ENCODE data around the gene WNT7A.

Gene WNT7A

GRCh38 chr3:13851091-13851849, 28.6 kb downstream of the WNT7A start:
- WGBS (ENCODE audit: extremely low coverage, insufficient coverage, insufficient read length) = no CpG with 5 or more reads among the region's 15 CpGs
- H4K91ac ChIP-seq (ENCODE audit: low read depth, low read length) = peak overlapping the region; percentile 84
- peak overlapping the region; percentile 17 for H3K18ac ChIP-seq (ENCODE audit: low read length)
- H3K4ac ChIP-seq (ENCODE audit: low read depth, low read length) = no peak overlapping the region
- no peak overlapping the region for H4K12ac ChIP-seq (ENCODE audit: low read depth, low read length)
- peaks cover 34 to 35% of the 10 kb centered on the region in 2 experiments for H3K4me1 ChIP-seq (ENCODE audit: control insufficient read depth in 1 of 2, insufficient read depth in 2 of 2, low read length in 2 of 2)
- no peak overlapping the region for H3K9ac ChIP-seq (ENCODE audit: low read length)
- no peak overlapping the region for H3K23ac ChIP-seq (ENCODE audit: low read length)
- no peak overlapping the region for H3K27ac ChIP-seq (ENCODE audit: low read depth, low read length)
- H3K14ac ChIP-seq (ENCODE audit: low read length) = peak overlapping the region; percentile 76
- no peak overlapping the region for H2BK5ac ChIP-seq (ENCODE audit: low read depth, low read length, poor library complexity)
- H2BK12ac ChIP-seq (ENCODE audit: low read length) = peak overlapping the region; percentile 89
- H3K4me3 ChIP-seq (ENCODE audit: low read depth, low read length) = no peak overlapping the region
- H3K27me3 ChIP-seq (ENCODE audit: insufficient read depth, low read length) = no peaks in the 10 kb centered on the region
- H2AFZ ChIP-seq (ENCODE audit: insufficient read depth, low read length, poor library complexity) = no peak overlapping the region
- no peaks in the 10 kb centered on the region for H3K9me3 ChIP-seq (ENCODE audit: insufficient read depth, low read depth, low read length)
- no peaks in the 10 kb centered on the region for H3K36me3 ChIP-seq (ENCODE audit: control insufficient read depth in 1 of 2, insufficient read depth in 2 of 2, low read length in 2 of 2)
- peak overlapping the region; percentile 2 for H4K8ac ChIP-seq (ENCODE audit: low read depth, low read length)
- no peak overlapping the region for H3K4me2 ChIP-seq (ENCODE audit: low read length)
- peak overlapping the region; percentile 47 for H2AK5ac ChIP-seq (ENCODE audit: low read length)
- H3K79me2 ChIP-seq (ENCODE audit: control insufficient read depth, insufficient read depth, low read length, poor library complexity) = no peaks in the 10 kb centered on the region
- no peak for DNase-seq
- H3K79me1 ChIP-seq (ENCODE audit: low read length) = peaks cover 25% of the 10 kb centered on the region
- H2BK120ac ChIP-seq (ENCODE audit: insufficient read depth, low read length, poor library complexity) = peak overlapping the region; percentile 71

- H3K4me3 ChIP-seq (ENCODE audit: low read depth, low read length) = no peak overlapping the region
- H3K9me3 ChIP-seq (ENCODE audit: insufficient read depth, low read depth, low read length) = no peaks in the 10 kb centered on the region
- peak overlapping the region; percentile 17 for H3K18ac ChIP-seq (ENCODE audit: low read length)
- H2BK5ac ChIP-seq (ENCODE audit: low read depth, low read length, poor library complexity) = no peak overlapping the region
- H3K14ac ChIP-seq (ENCODE audit: low read length) = peak overlapping the region; percentile 76
- H3K27me3 ChIP-seq (ENCODE audit: insufficient read depth, low read length) = no peaks in the 10 kb centered on the region
- H3K23ac ChIP-seq (ENCODE audit: low read length) = no peak overlapping the region
- peaks cover 34 to 35% of the 10 kb centered on the region in 2 experiments for H3K4me1 ChIP-seq (ENCODE audit: control insufficient read depth in 1 of 2, insufficient read depth in 2 of 2, low read length in 2 of 2)
- no peak overlapping the region for H4K12ac ChIP-seq (ENCODE audit: low read depth, low read length)
- peak; percentile 99 to 100 for DNase-seq
- peak overlapping the region; percentile 47 for H2AK5ac ChIP-seq (ENCODE audit: low read length)
- peak overlapping the region; percentile 31 for H3K27ac ChIP-seq (ENCODE audit: low read depth, low read length)
- no peaks in the 10 kb centered on the region for H3K36me3 ChIP-seq (ENCODE audit: control insufficient read depth in 1 of 2, insufficient read depth in 2 of 2, low read length in 2 of 2)
- H2AFZ ChIP-seq (ENCODE audit: insufficient read depth, low read length, poor library complexity) = no peak overlapping the region
- peak overlapping the region; percentile 71 for H2BK120ac ChIP-seq (ENCODE audit: insufficient read depth, low read length, poor library complexity)
- H3K4me2 ChIP-seq (ENCODE audit: low read length) = no peak overlapping the region
- peak overlapping the region; percentile 89 for H2BK12ac ChIP-seq (ENCODE audit: low read length)
- no peaks in the 10 kb centered on the region for H3K79me2 ChIP-seq (ENCODE audit: control insufficient read depth, insufficient read depth, low read length, poor library complexity)
- H3K9ac ChIP-seq (ENCODE audit: low read length) = no peak overlapping the region
- peak overlapping the region; percentile 84 for H4K91ac ChIP-seq (ENCODE audit: low read depth, low read length)
- WGBS (ENCODE audit: extremely low coverage, insufficient coverage, insufficient read length) = no CpG with 5 or more reads among the region's 21 CpGs
- H4K8ac ChIP-seq (ENCODE audit: low read depth, low read length) = peak overlapping the region; percentile 21
- peaks cover 25% of the 10 kb centered on the region for H3K79me1 ChIP-seq (ENCODE audit: low read length)
- H3K4ac ChIP-seq (ENCODE audit: low read depth, low read length) = no peak overlapping the region
Measured at GRCh38 chr3:13850161-13850945, 29.5 kb downstream of the WNT7A start.

GRCh38 chr3:13849018-13849417, 30.9 kb downstream of the WNT7A start:
- Histone ChIP-seq H2AK5ac (ENCODE audit: low read length) (no peak overlapping the region), H3K27me3 (ENCODE audit: insufficient read depth, low read length) (no peaks in the 10 kb centered on the region), H4K8ac (ENCODE audit: low read depth, low read length) (no peak overlapping the region), H3K23ac (ENCODE audit: low read length) (no peak overlapping the region), H3K18ac (ENCODE audit: low read length) (no peak overlapping the region), H4K12ac (ENCODE audit: low read depth, low read length) (no peak overlapping the region), H3K79me2 (ENCODE audit: control insufficient read depth, insufficient read depth, low read length, poor library complexity) (no peaks in the 10 kb centered on the region), H4K91ac (ENCODE audit: low read depth, low read length) (no peak overlapping the region), H2BK5ac (ENCODE audit: low read depth, low read length, poor library complexity) (no peak overlapping the region), H3K4me1 (ENCODE audit: control insufficient read depth in 1 of 2, insufficient read depth in 2 of 2, low read length in 2 of 2) (peaks cover 30 to 35% of the 10 kb centered on the region in 2 experiments), H3K4me3 (ENCODE audit: low read depth, low read length) (no peak overlapping the region), H3K27ac (ENCODE audit: low read depth, low read length) (no peak overlapping the region), H3K9me3 (ENCODE audit: insufficient read depth, low read depth, low read length) (no peaks in the 10 kb centered on the region), H3K4ac (ENCODE audit: low read depth, low read length) (no peak overlapping the region), H3K79me1 (ENCODE audit: low read length) (peaks cover 25% of the 10 kb centered on the region), H3K36me3 (ENCODE audit: control insufficient read depth in 1 of 2, insufficient read depth in 2 of 2, low read length in 2 of 2) (no peaks in the 10 kb centered on the region), H2AFZ (ENCODE audit: insufficient read depth, low read length, poor library complexity) (no peak overlapping the region), H2BK120ac (ENCODE audit: insufficient read depth, low read length, poor library complexity) (no peak overlapping the region), H3K9ac (ENCODE audit: low read length) (no peak overlapping the region), H3K14ac (ENCODE audit: low read length) (no peak overlapping the region), H2BK12ac (ENCODE audit: low read length) (no peak overlapping the region), H3K4me2 (ENCODE audit: low read length) (no peak overlapping the region)
- no CpG with 5 or more reads among the region's 5 CpGs for WGBS (ENCODE audit: extremely low coverage, insufficient coverage, insufficient read length)
- DNase-seq = no peak

GRCh38 chr3:13846716-13847570, 32.9 kb downstream of the WNT7A start:
- no peak overlapping the region for H4K12ac ChIP-seq (ENCODE audit: low read depth, low read length)
- no peak overlapping the region for H3K4me2 ChIP-seq (ENCODE audit: low read length)
- peaks cover 9% of the 10 kb centered on the region for H3K79me1 ChIP-seq (ENCODE audit: low read length)
- H2BK12ac ChIP-seq (ENCODE audit: low read length) = peak overlapping the region; percentile 20
- no peak overlapping the region for H3K18ac ChIP-seq (ENCODE audit: low read length)
- no peak overlapping the region for H2AFZ ChIP-seq (ENCODE audit: insufficient read depth, low read length, poor library complexity)
- H4K91ac ChIP-seq (ENCODE audit: low read depth, low read length) = no peak overlapping the region
- DNase-seq = no peak
- H3K14ac ChIP-seq (ENCODE audit: low read length) = no peak overlapping the region
- no peak overlapping the region for H2BK120ac ChIP-seq (ENCODE audit: insufficient read depth, low read length, poor library complexity)
- H4K8ac ChIP-seq (ENCODE audit: low read depth, low read length) = no peak overlapping the region
- H3K9ac ChIP-seq (ENCODE audit: low read length) = no peak overlapping the region
- H3K4me3 ChIP-seq (ENCODE audit: low read depth, low read length) = no peak overlapping the region
- H3K4me1 ChIP-seq (ENCODE audit: control insufficient read depth in 1 of 2, insufficient read depth in 2 of 2, low read length in 2 of 2) = peaks cover 17 to 18% of the 10 kb centered on the region in 2 experiments
- H3K36me3 ChIP-seq (ENCODE audit: control insufficient read depth in 1 of 2, insufficient read depth in 2 of 2, low read length in 2 of 2) = no peaks in the 10 kb centered on the region
- no peak overlapping the region for H2AK5ac ChIP-seq (ENCODE audit: low read length)
- H3K27me3 ChIP-seq (ENCODE audit: insufficient read depth, low read length) = no peaks in the 10 kb centered on the region
- no peak overlapping the region for H3K23ac ChIP-seq (ENCODE audit: low read length)
- no peak overlapping the region for H3K4ac ChIP-seq (ENCODE audit: low read depth, low read length)
- no peaks in the 10 kb centered on the region for H3K79me2 ChIP-seq (ENCODE audit: control insufficient read depth, insufficient read depth, low read length, poor library complexity)
- H2BK5ac ChIP-seq (ENCODE audit: low read depth, low read length, poor library complexity) = no peak overlapping the region
- no CpG with 5 or more reads among the region's 16 CpGs for WGBS (ENCODE audit: extremely low coverage, insufficient coverage, insufficient read length)
- H3K27ac ChIP-seq (ENCODE audit: low read depth, low read length) = no peak overlapping the region
- H3K9me3 ChIP-seq (ENCODE audit: insufficient read depth, low read depth, low read length) = no peaks in the 10 kb centered on the region
